ENCODE results near the gene PRRX2. TPM values are rescaled to one million over a fixed set of nuclear protein-coding genes. Genes with fewer than 3 reads are reported as not detected.
A peak's percentile ranks its signal among the peaks of the same experiment; 100 is the strongest.
"Not testable (repeated sequence)": the region's sequence is repeated elsewhere in the genome, so short reads cannot be mapped to it uniquely, and the experiment has no call there.

Gene PRRX2
- total RNA-seq, 1 donor from 2014 or later: not detected

DNA sequence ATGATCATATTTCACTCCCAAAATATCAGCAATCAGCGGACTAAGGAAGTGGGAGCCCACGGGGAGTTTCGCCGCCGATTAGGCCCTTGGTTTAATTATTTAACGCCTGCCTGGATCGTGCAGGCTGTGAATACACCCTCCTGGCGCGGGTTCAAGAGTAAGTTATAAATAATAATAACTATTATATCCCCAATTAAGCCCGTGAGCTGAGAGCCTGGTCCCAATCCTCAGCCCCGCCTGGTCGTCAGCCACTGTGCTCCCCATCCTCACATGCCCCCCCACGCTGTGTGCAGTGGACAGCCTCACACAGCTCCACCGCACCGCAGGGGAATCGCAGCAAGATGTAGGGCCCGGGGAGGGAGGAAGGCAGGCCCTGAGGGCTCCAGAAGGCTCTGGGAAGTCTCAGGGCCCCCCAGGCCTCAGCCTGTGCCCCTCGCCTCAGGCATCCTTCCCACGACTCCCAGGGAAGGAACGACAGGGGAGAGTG is 10.8 kb upstream of the PRRX2 start:
- no peaks in the 10 kb centered on the region for H3K36me3 ChIP-seq (ENCODE audit: control insufficient read depth, insufficient read depth, low read length)
- TF ChIP-seq, protein P1, sequence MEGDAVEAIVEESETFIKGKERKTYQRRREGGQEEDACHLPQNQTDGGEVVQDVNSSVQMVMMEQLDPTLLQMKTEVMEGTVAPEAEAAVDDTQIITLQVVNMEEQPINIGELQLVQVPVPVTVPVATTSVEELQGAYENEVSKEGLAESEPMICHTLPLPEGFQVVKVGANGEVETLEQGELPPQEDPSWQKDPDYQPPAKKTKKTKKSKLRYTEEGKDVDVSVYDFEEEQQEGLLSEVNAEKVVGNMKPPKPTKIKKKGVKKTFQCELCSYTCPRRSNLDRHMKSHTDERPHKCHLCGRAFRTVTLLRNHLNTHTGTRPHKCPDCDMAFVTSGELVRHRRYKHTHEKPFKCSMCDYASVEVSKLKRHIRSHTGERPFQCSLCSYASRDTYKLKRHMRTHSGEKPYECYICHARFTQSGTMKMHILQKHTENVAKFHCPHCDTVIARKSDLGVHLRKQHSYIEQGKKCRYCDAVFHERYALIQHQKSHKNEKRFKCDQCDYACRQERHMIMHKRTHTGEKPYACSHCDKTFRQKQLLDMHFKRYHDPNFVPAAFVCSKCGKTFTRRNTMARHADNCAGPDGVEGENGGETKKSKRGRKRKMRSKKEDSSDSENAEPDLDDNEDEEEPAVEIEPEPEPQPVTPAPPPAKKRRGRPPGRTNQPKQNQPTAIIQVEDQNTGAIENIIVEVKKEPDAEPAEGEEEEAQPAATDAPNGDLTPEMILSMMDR (IDR thresholded peaks at IDR 0.05; ENCODE audit: insufficient read depth, low read length, severe bottlenecking): no peak
- no peak for FAIRE-seq
- no peak for DNase-seq (ENCODE audit: low read depth)
- H3K4me3 ChIP-seq (ENCODE audit: low read depth, low read length): no peak overlapping the region
- H3K27me3 ChIP-seq (ENCODE audit: control insufficient read depth, insufficient read depth, low read length): peaks cover 4% of the 10 kb centered on the region

DNA sequence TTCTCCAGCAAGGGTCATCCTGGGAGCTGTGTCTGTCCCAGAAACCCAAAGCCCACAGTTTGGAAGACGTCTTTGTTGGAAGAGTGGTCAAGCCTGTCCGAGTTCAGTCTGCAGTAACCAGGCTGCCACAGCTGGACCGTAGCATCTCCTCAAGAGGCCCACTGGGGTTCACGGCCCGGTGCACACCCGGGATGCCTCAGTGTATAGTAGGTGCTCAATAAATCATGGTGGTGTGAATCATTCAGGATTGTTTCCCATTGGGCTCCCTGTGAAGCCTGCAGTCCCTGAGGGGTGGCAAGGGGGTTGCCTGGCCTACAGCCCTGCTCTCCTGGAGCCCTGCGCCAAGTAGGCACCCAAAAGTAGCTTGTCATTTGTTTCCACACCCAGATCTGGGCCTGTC is 10.3 kb upstream of the PRRX2 start:
- DNase-seq (ENCODE audit: low read depth) (no peak), FAIRE-seq (no peak)
- no peaks in the 10 kb centered on the region for H3K36me3 ChIP-seq (ENCODE audit: control insufficient read depth, insufficient read depth, low read length)
- H3K4me3 ChIP-seq (ENCODE audit: low read depth, low read length): no peak overlapping the region
- peaks cover 4% of the 10 kb centered on the region for H3K27me3 ChIP-seq (ENCODE audit: control insufficient read depth, insufficient read depth, low read length)
- TF ChIP-seq, protein P1 (IDR thresholded peaks at IDR 0.05; ENCODE audit: insufficient read depth, low read length, severe bottlenecking): no peak

DNA sequence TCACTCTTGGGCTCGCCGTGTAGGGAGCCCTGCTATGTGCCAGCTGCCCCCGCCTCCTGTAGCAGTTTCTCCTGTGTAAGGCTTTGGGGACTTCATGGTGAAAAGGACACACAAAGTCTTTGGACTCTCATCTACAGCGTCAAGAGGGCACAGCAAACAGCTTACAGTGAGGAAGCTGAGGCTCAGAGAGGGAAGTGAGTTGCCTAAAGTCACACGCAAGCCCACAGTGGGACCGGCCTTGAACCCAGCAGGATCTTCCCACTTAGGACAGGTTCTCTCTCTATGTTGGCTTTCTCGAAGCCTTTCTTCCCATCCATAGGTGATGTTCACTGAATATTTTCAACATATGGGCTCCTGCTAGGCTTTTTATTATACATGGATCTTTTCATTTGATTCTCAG is 9.8 kb upstream of the PRRX2 start:
- Histone ChIP-seq H3K4me3 (ENCODE audit: low read depth, low read length) (no peak overlapping the region), H3K36me3 (ENCODE audit: control insufficient read depth, insufficient read depth, low read length) (no peaks in the 10 kb centered on the region), H3K27me3 (ENCODE audit: control insufficient read depth, insufficient read depth, low read length) (peaks cover 4% of the 10 kb centered on the region)
- DNase-seq (ENCODE audit: low read depth): no peak
- FAIRE-seq: no peak
- TF ChIP-seq, protein P1 (IDR thresholded peaks at IDR 0.05; ENCODE audit: insufficient read depth, low read length, severe bottlenecking): no peak

DNA sequence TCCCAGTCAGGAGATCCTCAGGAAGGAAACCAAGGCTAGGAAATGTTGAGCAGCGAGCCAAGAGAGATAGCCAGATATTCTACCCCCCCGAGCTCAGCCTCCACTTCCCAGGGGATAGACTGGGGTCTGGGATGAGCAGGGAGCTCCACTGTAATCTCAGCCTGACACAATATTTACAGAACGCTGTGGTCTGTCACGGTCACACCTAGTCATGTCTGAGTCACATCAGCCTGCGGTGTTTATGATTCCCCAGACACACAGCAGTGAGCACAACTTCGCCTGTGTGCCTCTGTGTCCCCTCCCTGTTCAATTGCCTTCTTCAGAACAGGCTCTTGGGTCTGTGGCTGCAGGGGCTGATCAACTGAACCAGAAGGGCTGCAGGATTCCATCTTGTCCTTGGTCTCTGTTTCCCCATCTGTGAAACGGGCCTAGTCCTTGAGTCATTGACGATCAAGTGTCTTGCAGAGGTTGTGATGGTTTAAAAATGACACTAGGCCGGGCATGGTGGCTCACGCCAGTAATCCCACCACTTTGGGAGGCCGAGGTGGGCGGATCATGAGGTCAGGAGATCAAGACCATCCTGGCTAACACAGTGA is 8.6 kb upstream of the PRRX2 start:
- FAIRE-seq: peak; percentile 95
- Histone ChIP-seq H3K4me3 (ENCODE audit: low read depth, low read length) (no peak overlapping the region), H3K27me3 (ENCODE audit: control insufficient read depth, insufficient read depth, low read length) (peaks cover 4% of the 10 kb centered on the region), H3K36me3 (ENCODE audit: control insufficient read depth, insufficient read depth, low read length) (no peaks in the 10 kb centered on the region)
- TF ChIP-seq, protein P1 (IDR thresholded peaks at IDR 0.05; ENCODE audit: insufficient read depth, low read length, severe bottlenecking): no peak
- DNase-seq (ENCODE audit: low read depth): peak; percentile 89

DNA sequence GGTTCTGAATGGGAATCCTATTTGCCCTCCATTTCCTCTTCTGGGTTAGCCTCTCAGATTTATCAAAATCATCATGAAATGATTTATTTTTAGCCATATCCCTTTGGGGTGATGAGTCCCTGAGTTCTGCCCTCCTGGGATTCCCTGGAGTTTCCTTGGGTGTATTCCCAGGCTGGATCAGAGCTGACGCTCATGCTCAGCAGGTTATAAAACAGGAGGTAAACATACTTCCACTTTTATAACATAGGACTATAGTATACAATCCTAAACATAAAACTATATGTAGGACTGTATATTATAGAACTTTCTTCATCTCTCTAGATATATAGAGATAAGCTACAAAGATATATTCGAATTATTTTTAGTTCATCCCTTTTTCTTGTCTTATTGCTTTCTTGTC is 4.4 kb upstream of the PRRX2 start:
- Histone ChIP-seq H3K4me3 (ENCODE audit: low read depth, low read length) (no peak overlapping the region), H3K27me3 (ENCODE audit: control insufficient read depth, insufficient read depth, low read length) (peaks cover 12% of the 10 kb centered on the region), H3K36me3 (ENCODE audit: control insufficient read depth, insufficient read depth, low read length) (no peaks in the 10 kb centered on the region)
- no peak for FAIRE-seq
- DNase-seq (ENCODE audit: low read depth): no peak
- TF ChIP-seq, protein P1 (IDR thresholded peaks at IDR 0.05; ENCODE audit: insufficient read depth, low read length, severe bottlenecking): no peak

DNA sequence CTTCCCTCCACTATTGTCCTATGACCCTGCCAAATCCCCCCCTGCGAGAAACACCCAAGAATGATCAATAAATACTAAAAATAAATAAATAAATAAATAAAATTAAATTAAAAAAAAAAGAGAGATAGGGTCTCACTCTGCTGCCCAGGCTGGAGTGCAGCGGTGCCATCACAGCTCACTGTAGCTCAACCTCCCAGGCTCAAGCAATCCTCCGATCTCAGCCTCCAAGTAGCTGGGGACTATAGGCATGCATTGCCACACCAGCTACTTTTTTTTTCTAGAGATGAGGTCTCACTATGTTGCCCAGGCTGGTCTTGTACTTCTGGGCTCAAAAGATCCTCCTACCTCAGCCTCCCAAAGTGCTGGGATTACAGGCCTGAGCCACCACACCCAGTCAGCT is 3.2 kb upstream of the PRRX2 start:
- DNase-seq (ENCODE audit: low read depth); H3K36me3 ChIP-seq (ENCODE audit: control insufficient read depth, insufficient read depth, low read length); FAIRE-seq; H3K4me3 ChIP-seq (ENCODE audit: low read depth, low read length): not testable (repeated sequence)
- peaks cover 22% of the 10 kb centered on the region for H3K27me3 ChIP-seq (ENCODE audit: control insufficient read depth, insufficient read depth, low read length)
